ENCODE data around the gene STC2. TPM values are rescaled to one million over a fixed set of nuclear protein-coding genes. Genes with fewer than 3 reads are reported as not detected.

The STC2 gene
- total and polyA plus RNA-seq, 7 donors = 3.3 to 40.7 (median 13.7) TPM; not detected in 2

GRCh38 chr5:173279166-173279565 is 49.0 kb downstream of the STC2 start:
- TF ChIP-seq EP300 (IDR thresholded peaks at IDR 0.05) (no peak), POLR2AphosphoS5 (IDR thresholded peaks at IDR 0.05) (no peak), POLR2A (IDR thresholded peaks at IDR 0.05) (no peak)
- TF ChIP-seq, protein P1, sequence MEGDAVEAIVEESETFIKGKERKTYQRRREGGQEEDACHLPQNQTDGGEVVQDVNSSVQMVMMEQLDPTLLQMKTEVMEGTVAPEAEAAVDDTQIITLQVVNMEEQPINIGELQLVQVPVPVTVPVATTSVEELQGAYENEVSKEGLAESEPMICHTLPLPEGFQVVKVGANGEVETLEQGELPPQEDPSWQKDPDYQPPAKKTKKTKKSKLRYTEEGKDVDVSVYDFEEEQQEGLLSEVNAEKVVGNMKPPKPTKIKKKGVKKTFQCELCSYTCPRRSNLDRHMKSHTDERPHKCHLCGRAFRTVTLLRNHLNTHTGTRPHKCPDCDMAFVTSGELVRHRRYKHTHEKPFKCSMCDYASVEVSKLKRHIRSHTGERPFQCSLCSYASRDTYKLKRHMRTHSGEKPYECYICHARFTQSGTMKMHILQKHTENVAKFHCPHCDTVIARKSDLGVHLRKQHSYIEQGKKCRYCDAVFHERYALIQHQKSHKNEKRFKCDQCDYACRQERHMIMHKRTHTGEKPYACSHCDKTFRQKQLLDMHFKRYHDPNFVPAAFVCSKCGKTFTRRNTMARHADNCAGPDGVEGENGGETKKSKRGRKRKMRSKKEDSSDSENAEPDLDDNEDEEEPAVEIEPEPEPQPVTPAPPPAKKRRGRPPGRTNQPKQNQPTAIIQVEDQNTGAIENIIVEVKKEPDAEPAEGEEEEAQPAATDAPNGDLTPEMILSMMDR (IDR thresholded peaks at IDR 0.05) = no peak
- Histone ChIP-seq H3K36me3 (no peaks in the 10 kb centered on the region), H3K27me3 (peaks cover 0 to 25% (median 5%) of the 10 kb centered on the region in 3 donors), H3K9me3 (peaks cover 0 to 2% (median 0%) of the 10 kb centered on the region in 4 donors), H3K27ac (no peak overlapping the region), H3K4me3 (no peak overlapping the region), H3K4me1 (peaks cover 0 to 10% (median 8%) of the 10 kb centered on the region in 4 donors)
- no peak for DNase-seq
- WGBS, 2 donors = 95 to 97% methylated on average over 5 of the region's 5 CpGs
- intact Hi-C loops (cut with DNase I) = no loop called here

DNA sequence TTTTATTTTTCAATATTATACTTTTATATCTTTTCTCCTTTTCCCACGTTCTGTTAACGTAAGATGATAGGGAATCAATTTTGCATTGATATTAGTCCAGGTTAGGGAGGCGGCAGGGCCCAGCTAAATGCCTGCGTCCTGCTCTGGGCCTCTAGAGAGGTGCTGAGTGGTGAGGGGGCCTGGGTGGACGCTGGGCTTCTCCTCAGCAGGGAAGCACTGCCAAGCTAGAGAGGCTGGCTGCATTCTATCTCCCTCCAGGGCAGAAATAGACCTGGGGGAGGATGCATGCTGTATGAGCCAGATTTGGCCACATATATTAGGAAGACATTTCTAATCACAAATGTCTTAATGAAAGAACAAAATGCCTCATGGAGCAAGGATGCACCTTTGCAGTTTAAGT is 49.6 kb downstream of the STC2 start:
- 75 to 78% methylated on average over 5 of the region's 5 CpGs for WGBS, 2 donors
- Histone ChIP-seq H3K36me3 (no peaks in the 10 kb centered on the region), H3K27ac (no peak overlapping the region), H3K9me3 (peaks cover 0 to 2% (median 0%) of the 10 kb centered on the region in 4 donors), H3K27me3 (peaks cover 0 to 19% (median 5%) of the 10 kb centered on the region in 3 donors), H3K4me3 (no peak overlapping the region), H3K4me1 (peaks cover 0 to 5% (median 3%) of the 10 kb centered on the region in 4 donors)
- intact Hi-C loops (cut with DNase I) = no loop called here
- DNase-seq = no peak
- TF ChIP-seq POLR2AphosphoS5 (IDR thresholded peaks at IDR 0.05) (no peak), EP300 (IDR thresholded peaks at IDR 0.05) (no peak), POLR2A (IDR thresholded peaks at IDR 0.05) (no peak)
- TF ChIP-seq, protein P1 (IDR thresholded peaks at IDR 0.05) = no peak

DNA sequence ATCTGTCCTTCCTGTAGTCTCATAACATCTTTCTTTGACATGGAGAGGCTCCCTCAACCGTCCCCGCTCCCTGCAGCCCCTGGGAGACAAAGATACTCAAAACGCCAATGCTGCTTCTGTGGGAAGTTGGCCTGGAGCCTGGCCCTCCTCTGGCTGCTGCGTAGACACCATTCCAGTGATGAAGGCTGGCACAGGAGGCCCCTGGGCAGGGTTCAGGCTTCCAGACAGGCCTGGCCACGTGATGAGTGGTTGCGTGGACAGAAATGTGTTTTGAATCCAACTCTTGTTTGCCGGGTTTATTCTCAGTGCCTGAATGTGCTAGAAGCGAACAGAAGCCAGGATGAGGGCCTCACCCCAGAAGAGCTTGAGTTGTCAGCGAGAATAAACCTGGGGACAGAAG is 50.0 kb downstream of the STC2 start:
- no peak overlapping the region for H3K4me3 ChIP-seq
- intact Hi-C loops (cut with DNase I) = no loop called here
- WGBS, 2 donors = 73 to 78% methylated on average over 9 of the region's 9 CpGs

GRCh38 chr5:173274771-173275170 is 53.4 kb downstream of the STC2 start:
- Histone ChIP-seq H3K27me3 (no peaks in the 10 kb centered on the region), H3K4me3 (no peak overlapping the region), H3K4me1 (no peaks in the 10 kb centered on the region), H3K27ac (no peak overlapping the region), H3K36me3 (no peaks in the 10 kb centered on the region), H3K9me3 (peaks cover 0 to 2% (median 0%) of the 10 kb centered on the region in 4 donors)
- TF ChIP-seq, protein P1 (IDR thresholded peaks at IDR 0.05) = no peak
- TF ChIP-seq EP300 (IDR thresholded peaks at IDR 0.05) (no peak), POLR2A (IDR thresholded peaks at IDR 0.05) (no peak), POLR2AphosphoS5 (IDR thresholded peaks at IDR 0.05) (no peak)
- DNase-seq = no peak
- intact Hi-C loops (cut with DNase I) = no loop called here
- WGBS, 2 donors = 84 to 96% methylated on average over 1 of the region's 1 CpG

More for the DNA sequence above, 50.0 kb downstream of the STC2 start:
- no peak for DNase-seq
- TF ChIP-seq POLR2AphosphoS5 (IDR thresholded peaks at IDR 0.05) = no peak
- TF ChIP-seq, protein P1 (IDR thresholded peaks at IDR 0.05) = no peak
- H3K27me3 ChIP-seq = peaks cover 0 to 16% (median 5%) of the 10 kb centered on the region in 3 donors
- no peak overlapping the region for H3K27ac ChIP-seq
- no peaks in the 10 kb centered on the region for H3K36me3 ChIP-seq
- peaks cover 0 to 2% (median 0%) of the 10 kb centered on the region in 4 donors for H3K9me3 ChIP-seq
- no peaks in the 10 kb centered on the region for H3K4me1 ChIP-seq

- intact Hi-C loops (cut with DNase I) = no loop called here
- no peak overlapping the region for H3K4me3 ChIP-seq
- no peaks in the 10 kb centered on the region for H3K4me1 ChIP-seq
- WGBS, 2 donors = 58 to 71% methylated on average over 10 of the region's 10 CpGs
- H3K27me3 ChIP-seq = peaks cover 0 to 7% (median 0%) of the 10 kb centered on the region in 3 donors
- DNase-seq = no peak
- H3K36me3 ChIP-seq = no peaks in the 10 kb centered on the region
- peaks cover 0 to 2% (median 0%) of the 10 kb centered on the region in 4 donors for H3K9me3 ChIP-seq
- TF ChIP-seq POLR2AphosphoS5 (IDR thresholded peaks at IDR 0.05) (no peak), EP300 (IDR thresholded peaks at IDR 0.05) (no peak), POLR2A (IDR thresholded peaks at IDR 0.05) (no peak)
- TF ChIP-seq, protein P1 (IDR thresholded peaks at IDR 0.05) = no peak
- no peak overlapping the region for H3K27ac ChIP-seq
These were observed 56.8 kb downstream of the STC2 start for GRCh38 chr5:173271419-173271818.

Data from sigmoid colon (tissue), 7 donors.